ENCODE results near the gene CEMP1.

DNA sequence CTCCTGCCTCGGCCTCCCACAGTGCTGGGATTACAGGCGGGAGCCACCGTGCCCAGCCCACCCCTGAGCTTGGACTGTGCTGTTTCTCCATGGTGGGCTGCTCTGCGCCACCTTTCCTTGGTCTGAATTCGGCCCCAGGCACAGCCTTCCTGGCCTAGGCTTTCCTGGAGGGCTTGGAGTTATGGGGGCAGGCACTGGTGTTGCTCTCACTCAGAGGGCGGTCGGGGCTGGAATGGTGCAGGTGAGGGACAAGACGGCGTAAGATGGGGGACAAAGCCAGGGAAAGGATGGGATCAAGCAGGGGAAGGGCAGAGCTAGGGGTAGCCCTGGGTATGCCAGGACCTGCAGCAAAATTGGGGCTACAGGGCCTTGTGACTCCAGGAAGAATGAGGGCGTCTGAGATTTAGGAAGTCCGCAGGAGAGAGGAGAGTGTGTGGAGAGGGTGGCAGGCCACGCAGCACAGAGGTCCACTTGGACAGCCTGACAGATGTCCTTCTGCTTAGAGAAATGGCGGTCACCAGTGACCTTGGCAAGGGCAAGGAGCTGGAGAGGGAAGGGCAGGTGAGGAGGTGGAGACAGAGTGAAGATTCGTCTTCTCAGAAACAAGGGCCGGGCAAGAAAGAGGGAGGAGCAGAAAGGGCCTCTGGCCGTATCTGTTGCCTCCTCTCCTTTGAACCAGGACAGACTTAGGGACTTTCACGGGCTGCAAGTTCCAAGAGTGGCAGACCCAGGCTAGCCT lies 19.0 kb downstream of the CEMP1 start:
- TF ChIP-seq, protein P1, sequence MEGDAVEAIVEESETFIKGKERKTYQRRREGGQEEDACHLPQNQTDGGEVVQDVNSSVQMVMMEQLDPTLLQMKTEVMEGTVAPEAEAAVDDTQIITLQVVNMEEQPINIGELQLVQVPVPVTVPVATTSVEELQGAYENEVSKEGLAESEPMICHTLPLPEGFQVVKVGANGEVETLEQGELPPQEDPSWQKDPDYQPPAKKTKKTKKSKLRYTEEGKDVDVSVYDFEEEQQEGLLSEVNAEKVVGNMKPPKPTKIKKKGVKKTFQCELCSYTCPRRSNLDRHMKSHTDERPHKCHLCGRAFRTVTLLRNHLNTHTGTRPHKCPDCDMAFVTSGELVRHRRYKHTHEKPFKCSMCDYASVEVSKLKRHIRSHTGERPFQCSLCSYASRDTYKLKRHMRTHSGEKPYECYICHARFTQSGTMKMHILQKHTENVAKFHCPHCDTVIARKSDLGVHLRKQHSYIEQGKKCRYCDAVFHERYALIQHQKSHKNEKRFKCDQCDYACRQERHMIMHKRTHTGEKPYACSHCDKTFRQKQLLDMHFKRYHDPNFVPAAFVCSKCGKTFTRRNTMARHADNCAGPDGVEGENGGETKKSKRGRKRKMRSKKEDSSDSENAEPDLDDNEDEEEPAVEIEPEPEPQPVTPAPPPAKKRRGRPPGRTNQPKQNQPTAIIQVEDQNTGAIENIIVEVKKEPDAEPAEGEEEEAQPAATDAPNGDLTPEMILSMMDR (IDR thresholded peaks at IDR 0.05), result no peak
- TF ChIP-seq POLR2A (IDR thresholded peaks at IDR 0.05), result no peak

All from body of pancreas (tissue), 4 donors.